ENCODE data around the gene PNMA8A. TPM values are rescaled to one million over a fixed set of nuclear protein-coding genes. Genes with fewer than 3 reads are reported as not detected.
A peak's percentile ranks its signal among the peaks of the same experiment; 100 is the strongest.

The PNMA8A gene
- total RNA-seq, 4 donors from 2014 or later = 0.28 TPM; not detected in 3

DNA sequence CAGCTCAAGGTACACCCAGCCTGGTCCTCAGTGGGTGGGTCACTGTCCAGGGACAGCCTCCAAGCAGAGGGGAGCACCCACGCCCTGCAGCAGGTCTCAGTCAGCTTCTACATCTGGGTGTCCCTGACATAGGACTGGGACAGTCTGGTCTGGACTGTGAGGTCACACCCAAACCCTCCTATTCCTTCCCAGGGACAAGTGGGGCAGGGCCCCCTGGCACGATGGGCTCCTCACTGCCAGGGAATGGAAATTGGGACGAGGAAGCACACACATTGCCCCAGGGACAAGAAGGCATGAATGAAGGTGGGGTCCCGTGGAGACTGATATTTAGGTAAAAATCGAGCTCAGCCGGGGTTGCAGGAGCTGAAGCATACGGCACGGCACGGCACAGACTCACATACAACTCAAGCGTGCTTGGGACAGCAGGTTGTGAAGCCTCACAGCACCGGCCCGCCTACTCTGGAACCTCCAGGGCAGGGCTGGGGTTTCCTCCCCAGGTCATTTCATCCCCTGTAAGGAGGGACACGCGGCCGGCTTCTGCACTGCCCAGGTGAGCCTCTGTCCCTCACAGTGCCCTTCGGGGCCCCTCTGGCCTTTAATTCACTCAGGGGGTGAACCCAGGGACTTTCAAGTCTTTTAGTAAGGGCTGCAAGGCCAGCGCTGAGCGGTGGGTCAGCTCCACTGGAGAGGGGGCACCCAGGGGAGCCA lies 20.8 kb upstream of the PNMA8A start:
- Histone ChIP-seq H3K36me3 (no peaks in the 10 kb centered on the region), H3K27me3 (peaks cover 0 to 22% of the 10 kb centered on the region in 2 donors), H3K9me3 (no peaks in the 10 kb centered on the region), H3K4me1 (peaks cover 0 to 36% (median 9%) of the 10 kb centered on the region in 4 donors), H3K27ac (no peak overlapping the region), H3K4me3 (no peak overlapping the region)
- TF ChIP-seq, protein P1, sequence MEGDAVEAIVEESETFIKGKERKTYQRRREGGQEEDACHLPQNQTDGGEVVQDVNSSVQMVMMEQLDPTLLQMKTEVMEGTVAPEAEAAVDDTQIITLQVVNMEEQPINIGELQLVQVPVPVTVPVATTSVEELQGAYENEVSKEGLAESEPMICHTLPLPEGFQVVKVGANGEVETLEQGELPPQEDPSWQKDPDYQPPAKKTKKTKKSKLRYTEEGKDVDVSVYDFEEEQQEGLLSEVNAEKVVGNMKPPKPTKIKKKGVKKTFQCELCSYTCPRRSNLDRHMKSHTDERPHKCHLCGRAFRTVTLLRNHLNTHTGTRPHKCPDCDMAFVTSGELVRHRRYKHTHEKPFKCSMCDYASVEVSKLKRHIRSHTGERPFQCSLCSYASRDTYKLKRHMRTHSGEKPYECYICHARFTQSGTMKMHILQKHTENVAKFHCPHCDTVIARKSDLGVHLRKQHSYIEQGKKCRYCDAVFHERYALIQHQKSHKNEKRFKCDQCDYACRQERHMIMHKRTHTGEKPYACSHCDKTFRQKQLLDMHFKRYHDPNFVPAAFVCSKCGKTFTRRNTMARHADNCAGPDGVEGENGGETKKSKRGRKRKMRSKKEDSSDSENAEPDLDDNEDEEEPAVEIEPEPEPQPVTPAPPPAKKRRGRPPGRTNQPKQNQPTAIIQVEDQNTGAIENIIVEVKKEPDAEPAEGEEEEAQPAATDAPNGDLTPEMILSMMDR (IDR thresholded peaks at IDR 0.05) = no peak
- no peak for TF ChIP-seq POLR2A (IDR thresholded peaks at IDR 0.05)
- no peak for DNase-seq

DNA sequence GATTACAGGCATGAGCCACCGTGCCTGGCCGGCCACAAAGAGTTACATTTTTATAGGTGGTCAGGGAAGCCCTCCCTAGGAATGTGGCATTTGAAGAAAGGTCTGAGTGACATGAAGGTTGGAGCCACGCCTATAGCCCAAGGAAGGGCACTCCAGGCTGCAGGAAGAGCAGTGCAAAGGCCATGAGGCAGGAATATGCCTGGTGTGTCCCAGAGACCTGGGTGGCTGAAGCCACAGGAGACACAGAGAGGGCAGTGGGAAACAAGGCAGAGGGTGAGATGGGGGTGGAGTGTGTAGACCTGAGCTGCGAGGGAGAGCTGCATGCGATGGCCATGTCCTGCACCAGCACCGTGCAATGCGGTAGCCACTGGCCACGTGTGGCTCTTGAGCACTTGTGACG lies 19.4 kb upstream of the PNMA8A start:
- H3K36me3 ChIP-seq = no peaks in the 10 kb centered on the region
- H3K4me3 ChIP-seq = no peak overlapping the region
- H3K4me1 ChIP-seq = peaks cover 0 to 36% (median 9%) of the 10 kb centered on the region in 4 donors
- no peaks in the 10 kb centered on the region for H3K9me3 ChIP-seq
- no peak overlapping the region for H3K27ac ChIP-seq
- DNase-seq = no peak
- H3K27me3 ChIP-seq = peaks cover 0 to 22% of the 10 kb centered on the region in 2 donors
- TF ChIP-seq, protein P1 (IDR thresholded peaks at IDR 0.05) = no peak
- TF ChIP-seq POLR2A (IDR thresholded peaks at IDR 0.05) = no peak

DNA sequence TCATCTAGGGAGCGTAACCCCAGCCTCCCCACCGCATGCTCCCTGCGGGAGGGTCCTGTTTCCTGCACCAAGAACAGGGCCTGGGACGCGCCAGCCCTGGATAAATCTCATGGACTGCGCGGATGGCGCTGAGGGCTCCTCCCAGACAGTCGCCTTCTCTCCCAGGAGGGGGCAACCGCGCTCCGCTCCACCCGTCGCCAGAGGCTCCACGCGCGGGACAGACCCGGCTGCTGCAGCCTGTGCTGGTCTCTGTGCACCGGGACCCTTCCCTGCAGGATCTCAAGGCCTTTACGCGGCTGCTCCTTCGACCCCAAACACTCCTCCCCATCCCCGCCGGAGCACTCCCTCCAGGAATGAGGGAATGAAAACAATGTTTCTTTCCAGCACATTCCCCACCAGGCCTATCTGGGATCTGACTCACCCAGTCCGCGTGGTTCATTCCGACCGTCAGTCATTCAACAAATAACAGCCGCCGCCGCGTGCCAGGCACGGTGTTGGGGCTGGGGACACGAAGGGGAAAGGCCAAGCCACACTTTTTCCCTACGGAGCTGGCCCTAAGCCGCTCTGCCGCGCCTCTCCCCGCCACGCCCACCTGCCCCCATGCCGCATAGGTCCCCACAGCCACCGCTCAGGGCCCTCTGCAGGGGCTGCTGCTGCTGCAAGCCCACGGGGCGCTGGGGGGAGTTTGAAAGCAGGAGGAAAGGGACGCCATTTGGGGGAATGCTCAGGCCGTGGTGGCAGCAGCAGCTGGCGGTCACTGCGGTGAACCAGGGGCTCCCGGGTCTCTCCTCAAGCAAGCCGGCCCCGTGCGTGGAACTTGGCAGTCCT lies 18.3 kb upstream of the PNMA8A start:
- peak in 1 of 3 donors; percentile 47 for DNase-seq
- Histone ChIP-seq H3K4me3 (peak overlapping the region in 1 of 4 donors; percentile 2), H3K36me3 (no peaks in the 10 kb centered on the region), H3K27me3 (peaks cover 0 to 22% of the 10 kb centered on the region in 2 donors), H3K4me1 (peaks cover 0 to 27% (median 9%) of the 10 kb centered on the region in 4 donors), H3K9me3 (no peaks in the 10 kb centered on the region), H3K27ac (no peak overlapping the region)
- no peak for TF ChIP-seq POLR2A (IDR thresholded peaks at IDR 0.05)
- TF ChIP-seq, protein P1 (IDR thresholded peaks at IDR 0.05) = peak in 2 of 6 experiments; percentile 14 to 19

DNA sequence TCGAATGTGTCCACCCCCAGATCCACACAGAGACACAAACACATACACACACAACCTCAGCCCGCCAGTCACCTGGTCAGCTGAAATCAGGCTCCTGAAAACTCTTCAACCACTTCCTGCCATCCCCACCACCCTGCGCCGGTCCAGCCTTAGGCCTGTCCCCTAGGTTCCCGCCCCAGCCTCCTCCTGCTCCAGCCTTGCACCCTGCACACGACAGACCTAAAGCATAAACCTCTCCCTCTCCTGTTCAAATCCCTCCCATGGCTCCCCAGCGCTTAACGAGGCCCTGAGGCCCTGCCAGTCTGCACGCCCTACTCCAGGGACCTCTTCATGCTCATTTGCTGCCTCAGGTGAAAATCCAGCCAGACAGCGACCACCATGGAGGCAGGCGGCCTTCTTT lies 17.2 kb upstream of the PNMA8A start:
- no peaks in the 10 kb centered on the region for H3K9me3 ChIP-seq
- TF ChIP-seq, protein P1 (IDR thresholded peaks at IDR 0.05) = no peak
- TF ChIP-seq POLR2A (IDR thresholded peaks at IDR 0.05) = no peak
- no peak for DNase-seq
- peaks cover 0 to 21% (median 8%) of the 10 kb centered on the region in 4 donors for H3K4me1 ChIP-seq
- peaks cover 0 to 22% of the 10 kb centered on the region in 2 donors for H3K27me3 ChIP-seq
- H3K4me3 ChIP-seq = no peak overlapping the region
- H3K27ac ChIP-seq = no peak overlapping the region
- H3K36me3 ChIP-seq = no peaks in the 10 kb centered on the region

DNA sequence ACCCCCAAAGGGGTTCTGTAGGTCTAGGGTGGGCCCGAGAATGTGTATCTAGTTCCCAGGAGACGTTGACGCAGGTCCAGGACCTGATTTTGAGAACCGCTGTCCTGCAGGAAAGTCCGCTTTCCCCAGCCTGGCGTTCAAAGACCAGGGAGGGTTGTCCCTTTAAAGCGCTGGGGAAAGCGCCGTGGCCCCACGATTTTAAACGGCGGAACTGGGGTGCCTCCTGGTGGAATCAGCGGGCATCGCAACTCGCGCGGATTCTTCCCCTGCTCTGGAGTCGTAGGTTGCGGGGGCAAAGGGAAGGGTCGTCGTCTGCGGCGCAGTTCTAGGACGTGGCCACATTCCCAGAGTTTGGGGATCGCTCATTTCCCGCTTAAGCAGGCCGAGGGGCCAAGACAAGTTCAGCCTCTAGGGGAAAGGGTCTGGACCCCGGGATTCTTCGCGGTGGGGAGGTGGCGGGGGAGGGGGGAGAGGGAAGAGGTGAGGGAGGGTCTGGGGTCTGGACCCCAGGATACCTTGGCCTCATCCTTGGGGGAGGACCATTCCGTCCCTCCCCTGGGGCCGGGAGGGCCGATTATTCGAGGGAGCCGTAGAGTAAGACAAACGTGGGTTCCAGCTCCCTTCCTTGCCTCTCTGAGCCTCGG lies 16.6 kb upstream of the PNMA8A start:
- H3K27ac ChIP-seq = no peak overlapping the region
- H3K36me3 ChIP-seq = no peaks in the 10 kb centered on the region
- TF ChIP-seq POLR2A (IDR thresholded peaks at IDR 0.05) = no peak
- TF ChIP-seq, protein P1 (IDR thresholded peaks at IDR 0.05) = peak; percentile 72 to 96 (median 86)
- peak; percentile 47 to 87 (median 81) for DNase-seq
- peaks cover 0 to 18% of the 10 kb centered on the region in 2 donors for H3K27me3 ChIP-seq
- H3K4me3 ChIP-seq = peak overlapping the region in 1 of 4 donors; percentile 33
- H3K4me1 ChIP-seq = peaks cover 0 to 14% (median 5%) of the 10 kb centered on the region in 4 donors
- no peaks in the 10 kb centered on the region for H3K9me3 ChIP-seq

All from Peyer's patch (tissue), 4 donors.